Coronary artery (tissue), 2 donors: ENCODE data around the gene EGFLAM.

Experiments
- DNase-seq: peaks from one replicate; pipeline ENCODE4 v3.0.0-alpha.2; 2017; ENCODE audit warnings: low spot score
- H3K27ac ChIP-seq, 2 donors: fragments of 200-600 bp; sonication (generic); one replicate each; pipeline ENCODE4 v1.5.1; 2016 to 2019
- H3K4me3 ChIP-seq: fragments of 200-600 bp; sonication (generic); 2 replicates; pipeline ENCODE4 v1.5.1; 2016; ENCODE audit warnings: mild to moderate bottlenecking, moderate library complexity
- CTCF ChIP-seq: fragments of 200-600 bp; sonication (generic); IDR thresholded peaks from one replicate; pipeline ENCODE4 v1.5.1; 2019; ENCODE audit warnings: antibody characterized with exemption

Gene EGFLAM

DNA sequence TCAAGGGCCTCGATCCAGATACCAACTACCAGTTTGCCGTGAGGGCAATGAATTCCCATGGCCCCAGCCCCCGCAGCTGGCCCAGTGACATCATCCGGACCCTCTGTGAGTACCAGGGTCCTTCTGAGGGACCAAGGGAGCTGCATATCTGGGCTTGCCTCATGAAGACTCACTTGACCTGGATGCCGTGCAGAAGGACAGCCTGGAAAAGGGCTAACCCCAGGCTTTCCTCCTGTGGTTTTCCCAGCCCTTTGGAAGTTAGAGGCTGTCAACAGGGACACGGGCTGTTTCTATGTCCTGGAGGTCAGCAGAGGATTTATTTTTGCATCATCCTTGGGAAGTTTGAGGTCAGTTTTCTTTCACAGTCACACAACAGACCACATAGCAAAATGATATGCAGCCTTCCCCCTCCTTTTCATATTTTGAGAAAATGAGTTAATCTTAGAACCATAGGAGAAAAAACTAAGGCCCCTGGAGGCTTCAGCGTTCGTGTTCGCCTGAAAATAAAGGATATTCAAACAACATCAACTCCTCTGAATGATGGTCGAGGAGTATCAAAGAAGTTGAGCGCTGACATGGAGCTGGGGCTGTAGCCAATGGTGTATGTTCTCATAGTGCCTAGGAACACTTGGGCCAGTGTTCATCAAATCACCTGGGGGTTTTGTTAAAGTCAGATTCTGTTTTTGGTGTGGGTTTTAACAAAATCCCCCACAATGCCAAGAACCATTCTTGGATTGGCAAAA, 112.2 kb downstream of the EGFLAM start:
- Histone ChIP-seq H3K27ac (no peak overlapping the region), H3K4me3 (no peak overlapping the region)
- no peak for DNase-seq
- no peak for TF ChIP-seq CTCF

- no peak for TF ChIP-seq CTCF
- no peak for DNase-seq
- Histone ChIP-seq H3K4me3 (no peak overlapping the region), H3K27ac (no peak overlapping the region)
Observed at GRCh38 chr5:38371596-38371995, 113.2 kb downstream of the EGFLAM start.

DNA sequence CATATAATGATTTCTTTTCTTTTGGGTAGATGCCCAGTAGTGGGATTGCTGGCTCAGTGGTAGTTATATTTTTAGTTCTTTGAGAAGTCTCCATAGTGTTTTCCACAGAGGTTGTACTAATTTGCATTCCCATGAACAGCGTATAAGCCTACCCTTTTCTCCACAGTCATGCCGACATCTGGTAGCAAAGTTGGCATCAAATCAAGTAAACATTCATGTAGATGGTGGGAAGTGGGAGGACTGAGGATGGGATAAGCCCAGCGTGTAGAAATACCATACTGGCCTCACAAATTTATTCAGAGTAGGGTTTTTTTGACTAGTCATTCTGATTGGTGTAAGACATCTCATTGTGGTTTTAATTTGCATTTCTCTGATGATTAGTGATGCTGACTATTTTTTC, 115.4 kb downstream of the EGFLAM start:
- no peak for TF ChIP-seq CTCF
- no peak for DNase-seq
- H3K27ac ChIP-seq: no peak overlapping the region

DNA sequence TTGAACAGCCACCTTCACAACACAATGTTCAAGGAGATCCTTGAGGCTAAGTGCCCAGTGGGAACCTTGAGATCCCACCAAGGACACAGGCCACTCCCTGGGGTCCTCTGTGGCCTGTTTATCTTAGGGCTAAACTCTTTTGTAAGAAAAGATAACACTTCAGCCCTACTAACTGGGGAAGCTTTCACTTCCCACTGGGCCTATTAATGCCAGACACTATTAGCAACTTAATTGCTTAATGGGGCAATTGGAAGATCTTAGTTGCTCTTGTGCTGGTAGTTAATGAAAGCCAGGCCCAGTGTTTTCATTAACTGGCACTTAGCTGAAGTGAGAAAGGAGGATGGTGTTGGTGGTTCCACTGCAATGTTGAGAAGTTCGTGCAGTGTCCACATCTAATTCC, 117.1 kb downstream of the EGFLAM start:
- H3K4me3 ChIP-seq: no peak overlapping the region

More for the DNA sequence above, 115.4 kb downstream of the EGFLAM start:
- no peak overlapping the region for H3K4me3 ChIP-seq

GRCh38 chr5:38376404-38376803, 118.0 kb downstream of the EGFLAM start:
- DNase-seq: no peak
- TF ChIP-seq CTCF: no peak
- H3K27ac ChIP-seq: no peak overlapping the region
- no peak overlapping the region for H3K4me3 ChIP-seq

More for the DNA sequence above, 117.1 kb downstream of the EGFLAM start:
- H3K27ac ChIP-seq: no peak overlapping the region
- no peak for DNase-seq
- no peak for TF ChIP-seq CTCF

- TF ChIP-seq CTCF: no peak
- DNase-seq: no peak
- Histone ChIP-seq H3K27ac (no peak overlapping the region), H3K4me3 (no peak overlapping the region)
Observed at GRCh38 chr5:38378579-38378978, 120.2 kb downstream of the EGFLAM start.

GRCh38 chr5:38379350-38379937, 121.1 kb downstream of the EGFLAM start:
- TF ChIP-seq CTCF: no peak
- H3K4me3 ChIP-seq: no peak overlapping the region
- no peak for DNase-seq
- no peak overlapping the region for H3K27ac ChIP-seq
